ENCODE measurements around the gene TNFRSF14. TPM values are rescaled to one million over a fixed set of nuclear protein-coding genes. Genes with fewer than 3 reads are reported as not detected.

The TNFRSF14 gene
- total and polyA plus RNA-seq, 2 of the 13 experiments (the other 11 are each of a cell fraction or from before 2014, with no cell fraction given) = 11.9 to 49.9 TPM

DNA sequence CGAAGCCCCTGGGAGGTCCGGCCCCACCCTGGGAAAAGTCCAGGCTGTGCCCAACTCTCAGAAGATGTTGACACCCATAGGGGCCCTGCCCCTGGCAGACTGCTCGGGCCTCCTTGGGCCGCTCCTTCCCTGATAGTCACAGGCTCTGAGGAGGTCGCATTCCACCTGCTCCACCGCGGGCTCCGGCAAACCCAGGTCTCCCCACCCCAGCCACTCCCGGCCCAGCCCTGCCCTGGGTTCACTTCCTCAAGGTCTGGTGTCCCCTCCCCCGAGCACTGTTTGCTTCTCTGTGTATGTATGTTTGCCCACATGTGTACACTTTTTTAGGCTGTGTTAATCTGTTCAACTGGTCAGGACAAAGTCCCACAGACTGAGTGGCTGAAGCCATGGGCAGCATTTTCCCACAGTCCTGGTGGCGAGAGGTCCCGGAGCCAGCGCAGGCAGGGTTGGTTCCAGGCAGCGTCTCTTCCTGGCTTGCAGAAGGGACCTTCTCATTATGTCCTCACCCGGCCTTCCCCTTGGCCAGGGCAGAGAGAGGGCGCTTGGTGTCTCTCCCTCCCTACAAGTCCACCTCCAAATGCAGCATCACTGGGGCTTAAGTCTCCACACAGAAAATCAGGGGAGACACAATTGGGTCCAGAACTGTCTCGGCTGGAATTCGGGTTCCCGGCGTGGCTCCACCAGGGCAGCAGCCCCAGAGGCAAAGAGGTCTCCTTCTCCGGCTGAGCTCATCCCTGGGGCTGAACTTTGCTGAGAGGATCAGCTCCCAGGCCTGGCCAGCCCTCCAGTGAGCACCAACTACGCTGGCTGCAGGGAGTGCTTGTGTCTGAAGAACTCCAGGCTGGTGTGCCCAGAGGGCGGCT lies 19.9 kb downstream of the TNFRSF14 start (continued):
- TF ChIP-seq, protein P1, sequence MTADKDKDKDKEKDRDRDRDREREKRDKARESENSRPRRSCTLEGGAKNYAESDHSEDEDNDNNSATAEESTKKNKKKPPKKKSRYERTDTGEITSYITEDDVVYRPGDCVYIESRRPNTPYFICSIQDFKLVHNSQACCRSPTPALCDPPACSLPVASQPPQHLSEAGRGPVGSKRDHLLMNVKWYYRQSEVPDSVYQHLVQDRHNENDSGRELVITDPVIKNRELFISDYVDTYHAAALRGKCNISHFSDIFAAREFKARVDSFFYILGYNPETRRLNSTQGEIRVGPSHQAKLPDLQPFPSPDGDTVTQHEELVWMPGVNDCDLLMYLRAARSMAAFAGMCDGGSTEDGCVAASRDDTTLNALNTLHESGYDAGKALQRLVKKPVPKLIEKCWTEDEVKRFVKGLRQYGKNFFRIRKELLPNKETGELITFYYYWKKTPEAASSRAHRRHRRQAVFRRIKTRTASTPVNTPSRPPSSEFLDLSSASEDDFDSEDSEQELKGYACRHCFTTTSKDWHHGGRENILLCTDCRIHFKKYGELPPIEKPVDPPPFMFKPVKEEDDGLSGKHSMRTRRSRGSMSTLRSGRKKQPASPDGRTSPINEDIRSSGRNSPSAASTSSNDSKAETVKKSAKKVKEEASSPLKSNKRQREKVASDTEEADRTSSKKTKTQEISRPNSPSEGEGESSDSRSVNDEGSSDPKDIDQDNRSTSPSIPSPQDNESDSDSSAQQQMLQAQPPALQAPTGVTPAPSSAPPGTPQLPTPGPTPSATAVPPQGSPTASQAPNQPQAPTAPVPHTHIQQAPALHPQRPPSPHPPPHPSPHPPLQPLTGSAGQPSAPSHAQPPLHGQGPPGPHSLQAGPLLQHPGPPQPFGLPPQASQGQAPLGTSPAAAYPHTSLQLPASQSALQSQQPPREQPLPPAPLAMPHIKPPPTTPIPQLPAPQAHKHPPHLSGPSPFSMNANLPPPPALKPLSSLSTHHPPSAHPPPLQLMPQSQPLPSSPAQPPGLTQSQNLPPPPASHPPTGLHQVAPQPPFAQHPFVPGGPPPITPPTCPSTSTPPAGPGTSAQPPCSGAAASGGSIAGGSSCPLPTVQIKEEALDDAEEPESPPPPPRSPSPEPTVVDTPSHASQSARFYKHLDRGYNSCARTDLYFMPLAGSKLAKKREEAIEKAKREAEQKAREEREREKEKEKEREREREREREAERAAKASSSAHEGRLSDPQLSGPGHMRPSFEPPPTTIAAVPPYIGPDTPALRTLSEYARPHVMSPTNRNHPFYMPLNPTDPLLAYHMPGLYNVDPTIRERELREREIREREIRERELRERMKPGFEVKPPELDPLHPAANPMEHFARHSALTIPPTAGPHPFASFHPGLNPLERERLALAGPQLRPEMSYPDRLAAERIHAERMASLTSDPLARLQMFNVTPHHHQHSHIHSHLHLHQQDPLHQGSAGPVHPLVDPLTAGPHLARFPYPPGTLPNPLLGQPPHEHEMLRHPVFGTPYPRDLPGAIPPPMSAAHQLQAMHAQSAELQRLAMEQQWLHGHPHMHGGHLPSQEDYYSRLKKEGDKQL (CRISPR knock-in tag; IDR thresholded peaks at IDR 0.05; ENCODE audit: low read depth) = no peak
- TF ChIP-seq SP5 (CRISPR knock-in tag; IDR thresholded peaks at IDR 0.05; ENCODE audit: borderline replicate concordance, low read depth) = peak; percentile 60; the same call in 1 of the 2 replicates
- TF ChIP-seq, protein P2, sequence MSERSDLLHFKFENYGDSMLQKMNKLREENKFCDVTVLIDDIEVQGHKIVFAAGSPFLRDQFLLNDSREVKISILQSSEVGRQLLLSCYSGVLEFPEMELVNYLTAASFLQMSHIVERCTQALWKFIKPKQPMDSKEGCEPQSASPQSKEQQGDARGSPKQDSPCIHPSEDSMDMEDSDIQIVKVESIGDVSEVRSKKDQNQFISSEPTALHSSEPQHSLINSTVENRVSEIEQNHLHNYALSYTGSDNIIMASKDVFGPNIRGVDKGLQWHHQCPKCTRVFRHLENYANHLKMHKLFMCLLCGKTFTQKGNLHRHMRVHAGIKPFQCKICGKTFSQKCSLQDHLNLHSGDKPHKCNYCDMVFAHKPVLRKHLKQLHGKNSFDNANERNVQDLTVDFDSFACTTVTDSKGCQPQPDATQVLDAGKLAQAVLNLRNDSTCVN (CRISPR knock-in tag; IDR thresholded peaks at IDR 0.05; ENCODE audit: borderline replicate concordance) = no peak
- no peak for TF ChIP-seq ZNF891 (CRISPR knock-in tag; IDR thresholded peaks at IDR 0.05)
- TF ChIP-seq NR2F2 (IDR thresholded peaks at IDR 0.05; ENCODE audit: borderline replicate concordance, low read depth) = no peak
- no peak for TF ChIP-seq CBX5 (CRISPR knock-in tag; IDR thresholded peaks at IDR 0.05; ENCODE audit: borderline replicate concordance)
- TF ChIP-seq, protein P3, sequence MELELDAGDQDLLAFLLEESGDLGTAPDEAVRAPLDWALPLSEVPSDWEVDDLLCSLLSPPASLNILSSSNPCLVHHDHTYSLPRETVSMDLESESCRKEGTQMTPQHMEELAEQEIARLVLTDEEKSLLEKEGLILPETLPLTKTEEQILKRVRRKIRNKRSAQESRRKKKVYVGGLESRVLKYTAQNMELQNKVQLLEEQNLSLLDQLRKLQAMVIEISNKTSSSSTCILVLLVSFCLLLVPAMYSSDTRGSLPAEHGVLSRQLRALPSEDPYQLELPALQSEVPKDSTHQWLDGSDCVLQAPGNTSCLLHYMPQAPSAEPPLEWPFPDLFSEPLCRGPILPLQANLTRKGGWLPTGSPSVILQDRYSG (CRISPR knock-in tag; IDR thresholded peaks at IDR 0.05) = no peak
- no peak for TF ChIP-seq HNRNPUL1 (IDR thresholded peaks at IDR 0.05; ENCODE audit: low read depth, low read length)
- no peak for TF ChIP-seq JUNB (CRISPR knock-in tag; IDR thresholded peaks at IDR 0.05; ENCODE audit: borderline replicate concordance)
- TF ChIP-seq, protein P4, sequence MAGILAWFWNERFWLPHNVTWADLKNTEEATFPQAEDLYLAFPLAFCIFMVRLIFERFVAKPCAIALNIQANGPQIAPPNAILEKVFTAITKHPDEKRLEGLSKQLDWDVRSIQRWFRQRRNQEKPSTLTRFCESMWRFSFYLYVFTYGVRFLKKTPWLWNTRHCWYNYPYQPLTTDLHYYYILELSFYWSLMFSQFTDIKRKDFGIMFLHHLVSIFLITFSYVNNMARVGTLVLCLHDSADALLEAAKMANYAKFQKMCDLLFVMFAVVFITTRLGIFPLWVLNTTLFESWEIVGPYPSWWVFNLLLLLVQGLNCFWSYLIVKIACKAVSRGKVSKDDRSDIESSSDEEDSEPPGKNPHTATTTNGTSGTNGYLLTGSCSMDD (CRISPR knock-in tag; IDR thresholded peaks at IDR 0.05) = no peak
- TF ChIP-seq GABPA (IDR thresholded peaks at IDR 0.05; ENCODE audit: low read depth, low read length) = no peak
- peak; percentile 51; the same call in 1 of the 2 replicates for TF ChIP-seq GABPA (CRISPR knock-in tag; IDR thresholded peaks at IDR 0.05; ENCODE audit: low read depth)
- TF ChIP-seq TOPORS (CRISPR knock-in tag; IDR thresholded peaks at IDR 0.05) = no peak
- peak; percentile 42; the same call in 1 of the 2 replicates for TF ChIP-seq ERF (CRISPR knock-in tag; IDR thresholded peaks at IDR 0.05)
- TF ChIP-seq RELA (CRISPR knock-in tag; IDR thresholded peaks at IDR 0.05) = 0 out of 2 replicates have a peak, but pooled peaks have one; percentile 29
- TF ChIP-seq, protein P5, sequence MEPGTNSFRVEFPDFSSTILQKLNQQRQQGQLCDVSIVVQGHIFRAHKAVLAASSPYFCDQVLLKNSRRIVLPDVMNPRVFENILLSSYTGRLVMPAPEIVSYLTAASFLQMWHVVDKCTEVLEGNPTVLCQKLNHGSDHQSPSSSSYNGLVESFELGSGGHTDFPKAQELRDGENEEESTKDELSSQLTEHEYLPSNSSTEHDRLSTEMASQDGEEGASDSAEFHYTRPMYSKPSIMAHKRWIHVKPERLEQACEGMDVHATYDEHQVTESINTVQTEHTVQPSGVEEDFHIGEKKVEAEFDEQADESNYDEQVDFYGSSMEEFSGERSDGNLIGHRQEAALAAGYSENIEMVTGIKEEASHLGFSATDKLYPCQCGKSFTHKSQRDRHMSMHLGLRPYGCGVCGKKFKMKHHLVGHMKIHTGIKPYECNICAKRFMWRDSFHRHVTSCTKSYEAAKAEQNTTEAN (CRISPR knock-in tag; conservative IDR thresholded peaks at IDR 0.05) = peak; percentile 36; the same call in 1 of the 2 replicates
- TF ChIP-seq CHCHD3 (CRISPR knock-in tag; IDR thresholded peaks at IDR 0.05) = no peak

Data from HepG2 (cell line).